Upper lobe of right lung (tissue), 1 donor: ENCODE results near the gene CCDC88C. TPM values are rescaled to one million over a fixed set of nuclear protein-coding genes. Genes with fewer than 3 reads are reported as not detected.

Experiments
- ATAC-seq: fragments of 200-7000 bp; cut with Tn5 transposase; one replicate; pipeline ENCODE4 v1.9.1; 2020; ENCODE audit warnings: mild to moderate bottlenecking, moderate library complexity
- DNase-seq: peaks from one replicate; pipeline ENCODE4 v3.0.0-alpha.2; 2020
- H3K27ac ChIP-seq: fragments of 200-600 bp; one replicate; pipeline ENCODE4 v1.8.0; 2022
- H3K27me3 ChIP-seq: fragments of 200-600 bp; one replicate; pipeline ENCODE4 v1.8.0; 2022; ENCODE audit warnings: mild to moderate bottlenecking
- H3K36me3 ChIP-seq: fragments of 200-600 bp; one replicate; pipeline ENCODE4 v1.8.0; 2022
- H3K4me1 ChIP-seq: fragments of 200-600 bp; one replicate; pipeline ENCODE4 v1.8.0; 2022
- H3K4me3 ChIP-seq: fragments of 200-600 bp; one replicate; pipeline ENCODE4 v1.8.0; 2022; ENCODE audit warnings: mild to moderate bottlenecking
- H3K9me3 ChIP-seq: fragments of 200-600 bp; one replicate; pipeline ENCODE4 v1.8.0; 2022
- intact Hi-C: fragments of 100-400 bp; cut with DNase I; formaldehyde crosslinking; loops from one replicate; pipeline ENCODE4 v1.11.0; 2022
- total RNA-seq: library from RNA; stranded (reverse); fragmentation: NEBNext Ultra II Directional; extraction: Animal tissue kit (Norgen Biotek cat#: 25700); gene quantifications from one replicate; pipeline ENCODE4 v1.2.1, GENCODE V29; 2021
- TF ChIP-seq, protein P1 (sequence below): fragments of 200-600 bp; IDR thresholded peaks from one replicate; pipeline ENCODE4 v1.8.0; 2022; ENCODE audit warnings: antibody characterized with exemption
- donor health status: DM: no; HTN: yes; CAD: no; lungs with severe emphysema.

Gene CCDC88C
- total RNA-seq, 1 donor from 2014 or later = 34.1 TPM

GRCh38 chr14:91274796-91275195 lies 142.8 kb downstream of the CCDC88C start:
- no peak overlapping the region for H3K27ac ChIP-seq
- TF ChIP-seq, protein P1, sequence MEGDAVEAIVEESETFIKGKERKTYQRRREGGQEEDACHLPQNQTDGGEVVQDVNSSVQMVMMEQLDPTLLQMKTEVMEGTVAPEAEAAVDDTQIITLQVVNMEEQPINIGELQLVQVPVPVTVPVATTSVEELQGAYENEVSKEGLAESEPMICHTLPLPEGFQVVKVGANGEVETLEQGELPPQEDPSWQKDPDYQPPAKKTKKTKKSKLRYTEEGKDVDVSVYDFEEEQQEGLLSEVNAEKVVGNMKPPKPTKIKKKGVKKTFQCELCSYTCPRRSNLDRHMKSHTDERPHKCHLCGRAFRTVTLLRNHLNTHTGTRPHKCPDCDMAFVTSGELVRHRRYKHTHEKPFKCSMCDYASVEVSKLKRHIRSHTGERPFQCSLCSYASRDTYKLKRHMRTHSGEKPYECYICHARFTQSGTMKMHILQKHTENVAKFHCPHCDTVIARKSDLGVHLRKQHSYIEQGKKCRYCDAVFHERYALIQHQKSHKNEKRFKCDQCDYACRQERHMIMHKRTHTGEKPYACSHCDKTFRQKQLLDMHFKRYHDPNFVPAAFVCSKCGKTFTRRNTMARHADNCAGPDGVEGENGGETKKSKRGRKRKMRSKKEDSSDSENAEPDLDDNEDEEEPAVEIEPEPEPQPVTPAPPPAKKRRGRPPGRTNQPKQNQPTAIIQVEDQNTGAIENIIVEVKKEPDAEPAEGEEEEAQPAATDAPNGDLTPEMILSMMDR = no peak
- no peak for DNase-seq
- H3K27me3 ChIP-seq = no peaks in the 10 kb centered on the region
- intact Hi-C loops = no loop called here
- H3K36me3 ChIP-seq = peaks cover 4% of the 10 kb centered on the region
- peaks cover 2% of the 10 kb centered on the region for H3K4me1 ChIP-seq
- no peak for ATAC-seq
- no peak overlapping the region for H3K4me3 ChIP-seq
- no peaks in the 10 kb centered on the region for H3K9me3 ChIP-seq

- DNase-seq (peak; percentile 77), ATAC-seq (peak; percentile 81)
- no peak overlapping the region for H3K27ac ChIP-seq
- intact Hi-C loops = no loop called here
- TF ChIP-seq, protein P1 = no peak
- no peak overlapping the region for H3K4me3 ChIP-seq
- H3K4me1 ChIP-seq = peaks cover 6% of the 10 kb centered on the region
- no peaks in the 10 kb centered on the region for H3K27me3 ChIP-seq
- H3K9me3 ChIP-seq = no peaks in the 10 kb centered on the region
- no peaks in the 10 kb centered on the region for H3K36me3 ChIP-seq
These were observed 143.7 kb downstream of the CCDC88C start for GRCh38 chr14:91273885-91274273.

DNA sequence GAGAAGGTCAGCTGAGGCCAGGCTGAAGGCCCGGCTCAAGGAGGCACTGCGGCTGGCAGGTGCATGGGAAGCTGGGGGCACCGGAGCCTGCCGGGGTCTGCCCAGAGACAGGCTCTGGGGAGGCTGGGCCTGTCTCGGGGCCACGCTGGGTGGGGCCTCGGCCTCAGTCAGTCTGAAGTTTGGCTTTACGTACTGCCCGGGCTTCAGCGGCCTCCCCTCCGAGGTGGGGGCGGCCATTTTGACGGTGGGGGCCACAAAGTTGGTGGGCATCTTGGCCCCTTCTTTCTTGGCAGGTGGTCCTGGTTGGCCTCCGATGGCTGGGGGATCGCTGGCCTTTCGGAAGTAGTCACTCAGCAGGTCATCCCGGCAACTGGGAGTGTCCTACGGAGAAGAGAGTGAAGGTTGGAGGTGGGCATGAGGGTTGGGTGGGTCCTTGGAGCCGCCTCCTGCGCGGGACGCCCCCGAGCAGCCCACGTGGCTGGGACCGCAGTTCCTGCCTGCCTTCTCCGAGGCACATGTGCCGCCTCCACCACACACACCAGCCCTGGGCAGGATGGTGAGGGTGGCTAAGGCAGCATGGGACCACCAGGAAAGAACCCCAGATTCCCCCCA lies 144.2 kb downstream of the CCDC88C start:
- intact Hi-C loops = no loop called here
- H3K4me3 ChIP-seq = no peak overlapping the region
- H3K9me3 ChIP-seq = no peaks in the 10 kb centered on the region
- H3K27ac ChIP-seq = no peak overlapping the region
- TF ChIP-seq, protein P1 = no peak
- H3K36me3 ChIP-seq = no peaks in the 10 kb centered on the region
- ATAC-seq (peak; percentile 2), DNase-seq (no peak)
- H3K4me1 ChIP-seq = peaks cover 6% of the 10 kb centered on the region
- no peaks in the 10 kb centered on the region for H3K27me3 ChIP-seq

DNA sequence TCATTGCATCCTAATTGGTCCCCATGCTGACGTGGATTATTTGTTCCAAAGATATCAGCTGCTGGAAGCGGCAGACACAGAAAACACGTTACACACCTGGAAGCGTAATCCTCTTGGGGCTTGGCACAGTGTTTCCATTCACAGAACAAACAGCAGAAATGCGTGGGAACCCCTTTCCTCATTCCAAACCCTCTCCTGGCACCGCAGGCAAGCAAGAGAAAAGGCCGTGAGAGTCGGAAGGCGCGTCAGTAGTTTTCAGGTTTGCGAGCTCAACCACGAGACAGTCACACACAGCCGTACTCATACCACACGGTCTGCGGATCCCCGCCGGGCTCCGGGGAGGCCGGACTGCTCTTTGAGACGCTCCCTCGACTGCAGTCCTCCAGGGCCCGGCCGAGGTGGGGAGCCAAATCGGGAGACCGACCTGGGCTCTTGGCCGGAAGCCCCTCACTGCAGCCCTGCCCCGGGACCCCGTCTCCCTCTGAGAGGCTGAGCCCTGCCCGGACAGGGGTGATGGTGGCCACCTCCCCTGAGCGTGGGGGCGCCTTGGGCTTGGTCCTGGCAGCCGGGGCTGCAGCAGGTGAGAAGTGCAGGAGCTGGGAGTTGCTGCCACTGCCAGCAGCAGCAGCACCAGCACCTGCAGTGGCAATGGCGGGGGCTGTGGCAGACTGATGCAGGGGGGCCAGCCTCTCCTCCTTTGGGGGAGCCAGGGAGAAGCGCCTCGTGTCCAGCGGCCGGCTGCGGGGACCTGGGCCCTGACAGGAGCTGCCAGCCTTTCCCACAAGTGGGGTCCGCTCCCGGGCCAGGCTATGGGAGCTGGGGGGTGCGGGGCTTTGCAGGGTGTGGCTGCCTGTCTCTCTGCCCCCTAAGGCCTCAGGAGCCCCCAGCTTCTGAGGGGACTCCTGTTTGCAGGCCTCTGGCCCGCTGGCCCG lies 145.0 kb downstream of the CCDC88C start:
- intact Hi-C loops = no loop called here
- Histone ChIP-seq H3K4me1 (peaks cover 6% of the 10 kb centered on the region), H3K4me3 (no peak overlapping the region), H3K27ac (no peak overlapping the region), H3K9me3 (no peaks in the 10 kb centered on the region), H3K36me3 (no peaks in the 10 kb centered on the region), H3K27me3 (no peaks in the 10 kb centered on the region)
- ATAC-seq (peak; percentile 25), DNase-seq (no peak)
- TF ChIP-seq, protein P1 = no peak

GRCh38 chr14:91271639-91272038 lies 146.0 kb downstream of the CCDC88C start:
- TF ChIP-seq, protein P1 = no peak
- Histone ChIP-seq H3K4me3 (no peak overlapping the region), H3K36me3 (no peaks in the 10 kb centered on the region), H3K27ac (no peak overlapping the region), H3K27me3 (no peaks in the 10 kb centered on the region), H3K4me1 (peaks cover 6% of the 10 kb centered on the region), H3K9me3 (no peaks in the 10 kb centered on the region)
- DNase-seq (no peak), ATAC-seq (no peak)
- intact Hi-C loops = no loop called here
